ENCODE results near the gene ZMYND10. TPM values are rescaled to one million over a fixed set of nuclear protein-coding genes. Genes with fewer than 3 reads are reported as not detected.

Gene ZMYND10
- total RNA-seq, 2 donors from 2014 or later: 0.26 to 0.31 TPM

GRCh38 chr3:50388720-50389413 is 43.3 kb upstream of the ZMYND10 start:
- Histone ChIP-seq H3K36me3 (no peaks in the 10 kb centered on the region), H3K27ac (no peak overlapping the region), H3K4me3 (no peak overlapping the region), H3K9me3 (no peaks in the 10 kb centered on the region), H3K4me1 (peaks cover 0 to 28% of the 10 kb centered on the region in 2 donors), H3K27me3 (no peaks in the 10 kb centered on the region)
- TF ChIP-seq CTCF (IDR thresholded peaks at IDR 0.05): no peak
- no peak for DNase-seq (ENCODE audit: low spot score)

- Histone ChIP-seq H3K4me3 (no peak overlapping the region), H3K27ac (no peak overlapping the region), H3K9me3 (no peaks in the 10 kb centered on the region), H3K36me3 (no peaks in the 10 kb centered on the region), H3K27me3 (no peaks in the 10 kb centered on the region), H3K4me1 (peaks cover 0 to 28% of the 10 kb centered on the region in 2 donors)
- TF ChIP-seq CTCF (IDR thresholded peaks at IDR 0.05): peak in 1 of 2 donors; percentile 39
- DNase-seq (ENCODE audit: low spot score): no peak
Observed at GRCh38 chr3:50388016-50388719, 42.6 kb upstream of the ZMYND10 start.

- TF ChIP-seq CTCF (IDR thresholded peaks at IDR 0.05): no peak
- Histone ChIP-seq H3K4me3 (no peak overlapping the region), H3K36me3 (no peaks in the 10 kb centered on the region), H3K27me3 (no peaks in the 10 kb centered on the region), H3K27ac (no peak overlapping the region), H3K9me3 (no peaks in the 10 kb centered on the region), H3K4me1 (peaks cover 0 to 6% of the 10 kb centered on the region in 2 donors)
- DNase-seq (ENCODE audit: low spot score): no peak
Observed at GRCh38 chr3:50385754-50386153, 40.2 kb upstream of the ZMYND10 start.

GRCh38 chr3:50383750-50384149 is 38.2 kb upstream of the ZMYND10 start:
- no peaks in the 10 kb centered on the region for H3K4me1 ChIP-seq
- DNase-seq (ENCODE audit: low spot score): no peak
- TF ChIP-seq CTCF (IDR thresholded peaks at IDR 0.05): no peak
- H3K27me3 ChIP-seq: no peaks in the 10 kb centered on the region
- no peaks in the 10 kb centered on the region for H3K9me3 ChIP-seq
- H3K4me3 ChIP-seq: no peak overlapping the region
- no peaks in the 10 kb centered on the region for H3K36me3 ChIP-seq
- no peak overlapping the region for H3K27ac ChIP-seq

- Histone ChIP-seq H3K9me3 (no peaks in the 10 kb centered on the region), H3K4me1 (no peaks in the 10 kb centered on the region), H3K27ac (no peak overlapping the region), H3K27me3 (no peaks in the 10 kb centered on the region), H3K36me3 (no peaks in the 10 kb centered on the region), H3K4me3 (no peak overlapping the region)
- DNase-seq (ENCODE audit: low spot score): no peak
- TF ChIP-seq CTCF (IDR thresholded peaks at IDR 0.05): no peak
Observed at GRCh38 chr3:50382722-50383121, 37.2 kb upstream of the ZMYND10 start.
